ENCODE measurements around the gene PTTG1IP.

PTTG1IP gene

DNA sequence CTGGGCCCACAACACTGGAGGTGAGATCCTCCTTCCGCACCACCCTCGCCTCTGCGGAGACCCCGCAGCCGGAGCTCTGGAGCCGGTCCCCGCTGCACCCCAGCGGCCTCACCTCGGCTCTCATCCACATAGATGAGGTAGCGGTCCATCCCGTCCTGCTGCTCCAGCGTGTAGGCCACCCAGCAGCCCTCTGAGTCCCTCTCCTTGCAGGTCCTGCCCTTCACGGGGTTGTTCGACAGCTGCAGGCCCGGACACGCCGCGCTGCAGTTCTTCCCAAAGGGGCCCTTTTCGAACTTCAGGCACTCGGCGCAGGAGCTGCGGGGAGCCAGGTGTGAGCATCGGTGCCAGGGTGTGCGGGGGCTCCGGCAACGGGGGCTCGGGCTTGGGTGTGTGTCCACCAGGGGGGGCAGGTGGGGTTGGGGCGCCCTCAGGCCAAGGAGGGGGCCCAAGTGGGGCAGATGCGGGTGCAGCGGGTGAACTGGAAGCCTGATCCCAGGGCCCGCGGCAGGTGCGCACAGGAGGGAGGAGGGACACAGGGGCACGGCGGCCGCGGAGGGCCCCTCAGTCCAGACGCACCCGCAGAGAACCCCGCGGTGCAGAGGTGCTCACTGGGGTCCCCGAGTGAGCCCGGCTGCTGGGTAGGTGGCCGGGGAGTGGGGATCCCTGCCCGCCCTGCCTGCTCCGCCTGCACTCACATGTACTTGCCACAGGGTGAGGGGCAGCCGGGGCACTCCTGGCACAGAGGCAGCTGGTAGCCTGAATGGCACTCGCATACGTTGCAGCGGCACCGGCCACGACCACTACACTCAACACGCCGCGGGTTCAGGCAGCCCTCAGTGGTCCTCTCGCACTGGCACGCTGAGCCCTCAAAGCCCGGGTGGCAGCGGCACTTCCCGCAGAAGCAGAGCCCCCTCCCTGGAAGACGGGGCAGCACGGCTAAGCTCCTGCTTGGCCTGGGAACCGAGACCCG lies 15.4 kb upstream of the PTTG1IP start:
- H3K9ac ChIP-seq (ENCODE audit: low read length): no peak overlapping the region
- H3K27me3 ChIP-seq (ENCODE audit: insufficient read depth, low read length): peaks cover 8% of the 10 kb centered on the region; the same call in 1 of the 2 replicates
- H3K9me3 ChIP-seq (ENCODE audit: low read length): no peaks in the 10 kb centered on the region
- H2AFZ ChIP-seq (ENCODE audit: low read length): no peak overlapping the region
- H3K4me2 ChIP-seq (ENCODE audit: low read length): no peak overlapping the region
- H3K36me3 ChIP-seq (ENCODE audit: insufficient read depth, low read length): no peaks in the 10 kb centered on the region
- no peak for TF ChIP-seq EZH2 (IDR thresholded peaks at IDR 0.05; ENCODE audit: borderline replicate concordance, low read length)
- H3K79me2 ChIP-seq (ENCODE audit: insufficient read depth, low read length): no peaks in the 10 kb centered on the region
- no peak overlapping the region for H3K27ac ChIP-seq (ENCODE audit: low read depth, low read length, poor library complexity, severe bottlenecking)
- no peaks in the 10 kb centered on the region for H3F3A ChIP-seq (ENCODE audit: insufficient read depth, low read length)
- H4K20me1 ChIP-seq (ENCODE audit: insufficient read depth, low read length): no peaks in the 10 kb centered on the region
- H3K9me2 ChIP-seq (ENCODE audit: low read depth, low read length): no peaks in the 10 kb centered on the region
- no peaks in the 10 kb centered on the region for H3K4me1 ChIP-seq (ENCODE audit: insufficient read depth, low read length, severe bottlenecking)
- H3K4me3 ChIP-seq (ENCODE audit: low read depth, low read length, poor library complexity, severe bottlenecking): no peak overlapping the region

DNA sequence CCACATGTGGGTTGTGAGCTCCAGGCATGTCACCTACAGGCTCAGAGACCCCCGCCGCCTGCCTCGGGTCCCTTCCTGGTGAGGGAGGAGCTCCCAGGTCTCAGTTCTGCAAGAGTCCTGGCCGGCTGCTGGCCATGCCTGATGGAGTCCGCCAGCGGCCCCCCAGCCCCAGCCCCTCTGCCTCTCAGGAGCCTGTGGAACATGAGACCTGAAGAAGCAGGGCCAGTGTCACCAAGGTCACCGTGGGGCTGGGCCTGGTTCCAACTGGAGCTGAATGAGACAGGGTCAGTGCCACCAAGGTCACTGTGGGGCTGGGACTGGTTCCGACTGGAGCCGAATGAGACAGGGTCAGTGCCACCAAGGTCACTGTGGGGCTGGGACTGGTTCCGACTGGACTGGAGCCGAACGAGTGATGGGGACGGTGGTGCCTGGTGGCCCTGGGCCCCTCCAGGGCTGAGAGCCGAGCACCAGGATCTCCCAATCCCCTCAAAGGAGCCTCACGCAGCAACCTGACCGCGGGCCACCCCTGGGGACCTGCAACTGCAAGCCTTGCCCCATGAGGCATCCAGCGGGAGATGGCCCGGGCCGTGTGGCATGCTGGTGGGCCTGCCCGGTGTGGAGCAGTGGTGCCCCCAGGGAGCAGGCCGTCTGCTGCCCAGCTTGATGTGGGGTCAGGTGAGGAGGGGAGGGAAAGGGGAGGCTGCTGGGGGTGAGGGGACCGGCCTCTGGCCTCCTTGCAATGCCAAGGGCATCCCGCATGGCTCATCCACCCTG lies 14.5 kb upstream of the PTTG1IP start:
- Histone ChIP-seq H3K9ac (ENCODE audit: low read length) (no peak overlapping the region), H4K20me1 (ENCODE audit: insufficient read depth, low read length) (no peaks in the 10 kb centered on the region), H3K4me2 (ENCODE audit: low read length) (no peak overlapping the region), H3K9me2 (ENCODE audit: low read depth, low read length) (no peaks in the 10 kb centered on the region), H3K79me2 (ENCODE audit: insufficient read depth, low read length) (no peaks in the 10 kb centered on the region), H3K4me1 (ENCODE audit: insufficient read depth, low read length, severe bottlenecking) (no peaks in the 10 kb centered on the region), H3K9me3 (ENCODE audit: low read length) (no peaks in the 10 kb centered on the region), H3K4me3 (ENCODE audit: low read depth, low read length, poor library complexity, severe bottlenecking) (no peak overlapping the region), H3K36me3 (ENCODE audit: insufficient read depth, low read length) (no peaks in the 10 kb centered on the region), H2AFZ (ENCODE audit: low read length) (no peak overlapping the region), H3K27me3 (ENCODE audit: insufficient read depth, low read length) (peaks cover 3% of the 10 kb centered on the region; the same call in 1 of the 2 replicates), H3F3A (ENCODE audit: insufficient read depth, low read length) (no peaks in the 10 kb centered on the region), H3K27ac (ENCODE audit: low read depth, low read length, poor library complexity, severe bottlenecking) (no peak overlapping the region)
- TF ChIP-seq EZH2 (IDR thresholded peaks at IDR 0.05; ENCODE audit: borderline replicate concordance, low read length): no peak
- TF ChIP-seq CTCF (IDR thresholded peaks at IDR 0.05; ENCODE audit: low read length): no peak

DNA sequence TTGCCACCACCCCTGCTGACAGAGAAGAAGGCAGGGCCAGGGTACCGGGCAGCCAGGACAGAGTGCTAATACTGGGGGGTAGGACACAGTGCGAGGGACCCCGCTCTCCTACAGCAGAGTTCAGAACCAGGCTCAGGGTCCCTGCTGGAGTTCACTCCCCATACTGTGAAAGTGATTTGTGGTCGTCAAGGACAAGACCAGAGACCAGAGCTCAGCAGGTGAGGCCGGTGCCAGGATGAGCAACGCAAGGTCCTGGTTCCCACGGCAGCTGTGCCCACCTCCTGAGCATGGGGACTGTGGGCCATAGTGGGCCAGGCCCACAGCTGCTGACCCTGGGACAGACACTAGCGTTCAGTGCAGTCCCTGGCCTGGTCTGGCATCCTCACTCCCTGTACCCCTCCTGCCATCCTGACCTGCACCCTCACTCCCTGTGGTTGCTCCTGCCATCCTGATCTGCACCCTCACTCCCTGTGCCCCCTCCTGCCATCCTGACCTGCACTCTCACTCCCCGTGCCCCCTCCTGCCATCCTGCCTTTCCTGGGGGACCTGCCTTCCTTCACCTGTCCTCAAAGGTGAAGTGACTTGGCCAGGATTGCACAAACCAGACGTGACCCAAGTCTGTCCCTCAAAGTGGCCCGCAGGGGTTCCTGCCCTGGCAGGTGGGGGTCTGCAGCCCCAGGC lies 13.8 kb upstream of the PTTG1IP start:
- Histone ChIP-seq H3K4me2 (ENCODE audit: low read length) (no peak overlapping the region), H3K9me2 (ENCODE audit: low read depth, low read length) (no peaks in the 10 kb centered on the region), H3K36me3 (ENCODE audit: insufficient read depth, low read length) (no peaks in the 10 kb centered on the region), H3F3A (ENCODE audit: insufficient read depth, low read length) (no peaks in the 10 kb centered on the region), H3K27me3 (ENCODE audit: insufficient read depth, low read length) (0 out of 2 replicates have a peak, but pooled peaks cover 3% of the 10 kb centered on the region), H4K20me1 (ENCODE audit: insufficient read depth, low read length) (no peaks in the 10 kb centered on the region), H2AFZ (ENCODE audit: low read length) (no peak overlapping the region), H3K9me3 (ENCODE audit: low read length) (no peaks in the 10 kb centered on the region), H3K4me3 (ENCODE audit: low read depth, low read length, poor library complexity, severe bottlenecking) (no peak overlapping the region), H3K79me2 (ENCODE audit: insufficient read depth, low read length) (no peaks in the 10 kb centered on the region), H3K27ac (ENCODE audit: low read depth, low read length, poor library complexity, severe bottlenecking) (no peak overlapping the region), H3K9ac (ENCODE audit: low read length) (no peak overlapping the region), H3K4me1 (ENCODE audit: insufficient read depth, low read length, severe bottlenecking) (no peaks in the 10 kb centered on the region)
- no peak for TF ChIP-seq CTCF (IDR thresholded peaks at IDR 0.05; ENCODE audit: low read length)
- no peak for TF ChIP-seq EZH2 (IDR thresholded peaks at IDR 0.05; ENCODE audit: borderline replicate concordance, low read length)

All from OCI-LY1 (cell line).